Stimulated activated naive CD8-positive, alpha-beta T cell treated with anti-CD3 and anti-CD28 coated beads, Interleukin-15, Interleukin-2, amounts not matched to agents 100 ng/mL and 50 ng/mL, for 24 hours (primary cell): ENCODE measurements around the gene LINGO3.

ENCODE experiments used
- H3K27ac Mint-ChIP-seq: one replicate; pipeline ENCODE4 v1.8.0; 2021; ENCODE audit warnings: mild to moderate bottlenecking, mixed read lengths
- H3K27me3 Mint-ChIP-seq: one replicate; pipeline ENCODE4 v1.8.0; 2021; ENCODE audit warnings: mixed read lengths
- H3K36me3 Mint-ChIP-seq: one replicate; pipeline ENCODE4 v1.8.0; 2021; ENCODE audit warnings: low read depth, mixed read lengths
- H3K4me1 Mint-ChIP-seq: one replicate; pipeline ENCODE4 v1.8.0; 2021; ENCODE audit warnings: low read depth, mixed read lengths
- H3K4me3 Mint-ChIP-seq: one replicate; pipeline ENCODE4 v1.8.0; 2021; ENCODE audit warnings: mild to moderate bottlenecking, mixed read lengths
- H3K9me3 Mint-ChIP-seq: one replicate; pipeline ENCODE4 v1.8.0; 2021; ENCODE audit warnings: mixed read lengths

LINGO3 gene

DNA sequence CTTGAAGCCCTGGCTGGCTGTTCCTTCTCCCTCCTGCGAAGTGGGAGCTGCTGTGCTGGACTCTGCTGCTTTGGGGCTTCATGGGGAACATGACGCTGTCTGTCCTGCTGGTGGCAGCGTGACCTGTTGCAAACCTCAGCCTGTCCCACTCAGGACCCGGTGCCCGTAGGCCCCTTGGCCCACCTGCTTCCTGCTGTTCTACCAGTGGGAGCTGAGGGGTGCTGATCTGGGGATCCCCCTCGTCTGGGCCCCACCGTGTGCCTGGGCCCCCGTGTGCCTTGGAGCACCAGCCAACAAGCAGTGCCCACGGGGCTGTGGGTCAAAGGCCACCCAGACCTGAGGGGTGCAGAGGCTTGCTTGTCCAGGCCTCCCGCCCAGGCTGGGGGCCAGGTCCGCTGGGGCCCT, 25.9 kb upstream of the LINGO3 start:
- Mint-ChIP-seq H3K9me3 (peaks cover 9% of the 10 kb centered on the region), H3K4me3 (peak overlapping the region; percentile 43), H3K27me3 (no peaks in the 10 kb centered on the region), H3K27ac (peak overlapping the region; percentile 65), H3K36me3 (peaks cover 10% of the 10 kb centered on the region), H3K4me1 (peaks cover 56% of the 10 kb centered on the region)

DNA sequence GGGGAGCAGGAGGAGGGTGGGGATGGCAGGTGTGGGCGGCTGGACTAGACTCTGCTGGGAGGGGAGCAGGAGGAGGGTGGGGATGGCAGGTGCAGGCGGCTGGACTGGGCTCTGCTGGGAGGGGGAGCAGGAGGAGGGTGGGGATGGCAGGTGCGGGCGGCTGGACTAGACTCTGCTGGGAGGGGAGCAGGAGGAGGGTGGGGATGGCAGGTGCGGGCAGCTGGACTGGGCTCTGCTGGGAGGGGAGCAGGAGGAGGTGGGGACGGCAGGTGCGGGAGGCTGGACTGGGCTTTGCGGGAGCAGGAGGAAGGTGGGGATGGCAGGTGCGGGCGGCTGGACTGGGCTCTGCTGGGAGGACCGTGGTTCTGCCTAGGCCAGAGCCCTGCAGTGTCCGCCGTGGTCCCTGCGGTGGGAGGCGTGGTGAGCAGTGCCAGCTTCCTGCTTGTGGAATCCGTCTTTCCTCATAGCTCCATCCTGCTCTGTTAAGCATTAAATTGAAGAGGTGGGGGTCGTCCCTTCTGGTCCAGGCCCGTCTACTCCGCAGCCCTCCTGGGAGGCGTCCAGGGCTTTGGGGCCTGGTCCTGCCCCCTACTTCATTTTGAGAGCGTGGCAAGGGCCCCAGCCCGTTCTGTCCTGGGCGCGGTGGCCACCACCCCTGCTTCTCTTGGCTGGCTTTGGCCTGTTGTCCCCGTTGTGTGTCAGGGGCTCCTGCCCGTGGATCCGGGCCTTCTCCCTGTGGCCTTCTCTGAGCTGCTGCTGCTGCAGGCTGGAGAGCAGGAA, 25.3 kb upstream of the LINGO3 start:
- Mint-ChIP-seq H3K4me1 (peaks cover 59% of the 10 kb centered on the region), H3K27me3 (no peaks in the 10 kb centered on the region), H3K27ac (peak overlapping the region; percentile 65), H3K36me3 (peaks cover 13% of the 10 kb centered on the region), H3K9me3 (peaks cover 9% of the 10 kb centered on the region), H3K4me3 (peak overlapping the region; percentile 43)

DNA sequence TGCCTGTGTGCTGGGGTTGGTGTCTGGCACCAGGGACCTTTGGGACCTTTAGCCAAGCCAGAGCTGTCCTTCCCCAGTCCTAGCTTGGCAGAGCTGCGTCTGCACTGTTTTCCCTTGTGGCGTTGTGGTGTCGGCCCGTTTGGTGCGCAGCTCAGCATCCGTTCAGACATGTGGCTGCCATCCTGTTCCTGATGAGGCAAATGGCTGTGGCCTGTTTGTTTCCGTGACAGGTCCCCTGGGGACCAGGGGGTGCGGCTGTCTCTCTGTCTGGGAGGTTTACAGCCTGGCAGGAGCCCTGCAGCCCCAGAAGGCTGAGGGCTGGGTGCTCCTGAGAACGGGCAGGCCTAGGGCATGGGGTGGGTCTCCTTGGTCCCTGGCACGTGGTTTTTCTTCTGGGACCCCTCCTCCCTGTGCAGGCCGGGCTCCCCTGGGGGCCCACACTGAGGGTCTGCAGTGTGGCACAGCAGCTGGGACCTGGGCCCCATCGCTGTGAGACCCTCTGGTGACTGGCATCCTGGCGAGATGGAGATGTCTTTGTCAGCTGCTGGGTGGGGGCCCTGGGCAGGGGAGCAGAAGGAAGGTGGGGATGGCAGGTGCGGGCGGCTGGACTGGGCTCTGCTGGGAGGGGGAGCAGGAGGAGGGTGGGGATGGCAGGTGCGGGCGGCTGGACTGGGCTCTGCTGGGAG, 24.5 kb upstream of the LINGO3 start:
- peaks cover 64% of the 10 kb centered on the region for H3K4me1 Mint-ChIP-seq
- peak overlapping the region; percentile 90 for H3K27ac Mint-ChIP-seq
- H3K36me3 Mint-ChIP-seq: peaks cover 18% of the 10 kb centered on the region
- H3K27me3 Mint-ChIP-seq: no peaks in the 10 kb centered on the region
- peak overlapping the region; percentile 67 for H3K4me3 Mint-ChIP-seq
- peaks cover 9% of the 10 kb centered on the region for H3K9me3 Mint-ChIP-seq

DNA sequence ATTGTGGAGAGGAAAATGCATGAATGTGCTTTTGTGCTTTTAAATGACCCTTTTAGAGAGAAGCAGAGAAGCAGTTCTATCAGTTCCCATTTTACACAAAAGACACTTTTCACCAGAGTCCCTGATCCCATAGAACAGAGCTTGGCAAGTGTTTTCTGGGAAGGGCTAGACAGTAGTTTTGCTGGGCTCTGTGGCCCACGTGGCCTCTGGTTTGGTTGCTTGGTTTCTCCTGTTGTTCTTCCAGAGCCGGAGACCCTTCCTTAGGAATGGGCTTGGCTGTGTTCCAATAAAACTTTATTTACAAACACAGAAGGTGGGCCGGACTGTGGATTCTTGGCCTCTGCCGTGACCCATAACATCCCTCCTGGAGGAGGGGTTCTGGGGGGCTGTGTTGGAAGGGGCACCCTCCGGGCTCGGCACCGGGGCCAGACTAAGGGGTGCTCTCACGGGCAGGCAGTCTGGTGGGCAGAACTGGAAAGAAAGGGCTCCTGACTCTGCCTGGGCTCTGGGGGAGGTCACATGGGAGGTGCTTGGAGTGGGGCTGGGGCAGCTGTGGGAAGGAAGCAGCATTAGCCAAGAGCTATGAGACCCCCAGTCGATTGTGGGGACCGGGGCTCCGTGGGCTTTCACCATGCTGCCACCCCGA, 23.8 kb upstream of the LINGO3 start:
- peak overlapping the region; percentile 32 for H3K4me3 Mint-ChIP-seq
- H3K27ac Mint-ChIP-seq: peak overlapping the region; percentile 90
- peaks cover 22% of the 10 kb centered on the region for H3K36me3 Mint-ChIP-seq
- H3K27me3 Mint-ChIP-seq: no peaks in the 10 kb centered on the region
- peaks cover 9% of the 10 kb centered on the region for H3K9me3 Mint-ChIP-seq
- H3K4me1 Mint-ChIP-seq: peaks cover 71% of the 10 kb centered on the region

DNA sequence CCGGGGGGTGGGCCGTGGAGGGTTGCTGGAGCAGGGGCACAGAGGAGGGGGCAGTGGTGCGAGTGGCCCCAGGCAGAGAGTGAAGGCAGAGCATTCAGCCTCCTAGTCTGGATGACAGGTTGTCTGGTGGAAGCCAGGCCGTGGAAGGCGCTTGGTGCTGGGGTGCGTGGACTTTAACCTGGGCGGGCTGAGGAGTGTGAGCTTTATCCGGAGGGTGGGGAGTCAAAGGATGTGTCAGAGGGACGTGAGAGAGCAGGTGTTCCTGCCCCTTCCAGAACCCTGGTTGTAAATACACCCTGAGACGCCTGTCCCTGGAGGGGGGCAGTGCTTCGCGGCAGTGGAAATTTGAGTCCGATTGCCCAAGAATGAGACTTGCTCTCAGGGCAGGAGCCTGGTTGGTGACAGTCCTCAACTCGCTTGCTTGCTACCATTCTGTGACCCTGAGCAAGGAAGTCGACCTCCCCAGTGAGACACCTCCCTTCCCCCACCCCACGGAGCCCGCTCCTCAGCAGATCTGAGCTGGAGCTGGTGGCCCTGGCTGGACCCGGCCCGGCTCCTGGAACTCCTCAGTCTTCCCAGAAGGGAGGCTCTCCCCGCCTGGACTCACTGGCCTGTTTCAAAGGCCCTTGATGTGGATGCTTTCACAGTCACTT, 22.8 kb upstream of the LINGO3 start:
- H3K4me1 Mint-ChIP-seq: peaks cover 73% of the 10 kb centered on the region
- H3K27ac Mint-ChIP-seq: peak overlapping the region; percentile 90

DNA sequence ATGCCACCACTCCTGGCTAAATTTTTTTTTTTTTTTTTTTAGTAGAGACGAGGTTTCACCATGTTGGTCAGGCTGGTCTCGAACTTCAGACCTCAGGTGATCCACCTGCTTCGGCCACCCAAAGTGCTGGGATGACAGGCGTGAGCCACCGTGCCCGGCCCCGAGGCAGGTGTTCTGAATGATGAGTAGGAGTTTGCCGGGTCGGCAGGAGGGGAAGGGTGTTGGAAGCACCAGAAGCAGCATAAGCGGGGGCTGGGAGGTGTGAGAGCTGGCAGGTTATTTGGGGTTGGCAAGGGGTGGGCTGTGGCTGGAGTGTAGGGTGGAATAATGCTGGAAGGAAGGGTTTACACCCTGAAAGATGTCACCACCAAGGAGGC, 22.3 kb upstream of the LINGO3 start:
- Mint-ChIP-seq H3K9me3 (no peaks in the 10 kb centered on the region), H3K27ac (peak overlapping the region; percentile 21), H3K27me3 (no peaks in the 10 kb centered on the region), H3K4me3 (peak overlapping the region; percentile 5), H3K4me1 (peaks cover 76% of the 10 kb centered on the region), H3K36me3 (peaks cover 20% of the 10 kb centered on the region)

More for the DNA sequence above, 22.8 kb upstream of the LINGO3 start:
- Mint-ChIP-seq H3K4me3 (peak overlapping the region; percentile 5), H3K9me3 (peaks cover 2% of the 10 kb centered on the region), H3K27me3 (no peaks in the 10 kb centered on the region), H3K36me3 (peaks cover 22% of the 10 kb centered on the region)

DNA sequence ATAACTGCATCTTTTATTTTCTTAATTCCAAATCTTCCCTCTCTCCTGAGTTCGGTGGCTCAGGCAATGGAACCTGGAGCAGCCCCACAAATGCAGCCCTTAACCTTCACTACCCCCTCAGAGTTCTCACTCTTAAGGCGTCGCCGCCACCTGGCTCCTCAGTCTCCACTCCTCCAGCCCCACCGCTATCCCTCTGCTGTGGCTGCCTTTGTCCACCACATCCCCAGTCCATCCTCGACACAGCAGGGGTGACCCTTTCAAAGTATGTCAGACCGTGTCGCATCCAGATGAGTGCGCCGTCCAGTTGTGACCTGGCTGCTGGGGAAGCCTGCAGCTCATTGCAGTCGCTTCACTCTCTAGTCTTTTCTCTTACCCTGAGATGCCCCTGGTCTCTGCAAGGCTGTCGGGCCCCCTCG, 21.6 kb upstream of the LINGO3 start:
- H3K27me3 Mint-ChIP-seq: no peaks in the 10 kb centered on the region
- H3K36me3 Mint-ChIP-seq: peaks cover 24% of the 10 kb centered on the region
- H3K4me3 Mint-ChIP-seq: peak overlapping the region; percentile 100
- H3K4me1 Mint-ChIP-seq: peaks cover 81% of the 10 kb centered on the region
- H3K9me3 Mint-ChIP-seq: no peaks in the 10 kb centered on the region
- peak overlapping the region; percentile 90 for H3K27ac Mint-ChIP-seq

DNA sequence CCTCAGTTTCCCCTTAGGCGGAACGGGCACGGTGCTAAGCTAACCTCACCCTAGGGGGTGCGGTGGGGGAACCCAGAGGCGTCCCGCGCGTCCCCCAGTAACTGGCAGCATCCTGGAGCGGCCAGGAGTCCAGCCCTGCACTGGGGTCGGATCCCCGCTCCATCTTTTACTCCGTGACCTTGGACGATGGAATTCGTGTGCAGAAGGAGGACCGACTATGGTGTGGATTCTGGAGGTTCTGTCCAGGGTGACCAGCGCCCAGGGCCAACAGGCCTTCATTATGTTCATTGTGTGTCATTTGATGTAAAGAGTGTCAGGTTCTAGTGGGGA, 21.2 kb upstream of the LINGO3 start:
- H3K4me3 Mint-ChIP-seq: peak overlapping the region; percentile 100
- H3K27me3 Mint-ChIP-seq: no peaks in the 10 kb centered on the region
- peaks cover 25% of the 10 kb centered on the region for H3K36me3 Mint-ChIP-seq
- H3K27ac Mint-ChIP-seq: peak overlapping the region; percentile 90
- H3K4me1 Mint-ChIP-seq: peaks cover 85% of the 10 kb centered on the region
- H3K9me3 Mint-ChIP-seq: no peaks in the 10 kb centered on the region

DNA sequence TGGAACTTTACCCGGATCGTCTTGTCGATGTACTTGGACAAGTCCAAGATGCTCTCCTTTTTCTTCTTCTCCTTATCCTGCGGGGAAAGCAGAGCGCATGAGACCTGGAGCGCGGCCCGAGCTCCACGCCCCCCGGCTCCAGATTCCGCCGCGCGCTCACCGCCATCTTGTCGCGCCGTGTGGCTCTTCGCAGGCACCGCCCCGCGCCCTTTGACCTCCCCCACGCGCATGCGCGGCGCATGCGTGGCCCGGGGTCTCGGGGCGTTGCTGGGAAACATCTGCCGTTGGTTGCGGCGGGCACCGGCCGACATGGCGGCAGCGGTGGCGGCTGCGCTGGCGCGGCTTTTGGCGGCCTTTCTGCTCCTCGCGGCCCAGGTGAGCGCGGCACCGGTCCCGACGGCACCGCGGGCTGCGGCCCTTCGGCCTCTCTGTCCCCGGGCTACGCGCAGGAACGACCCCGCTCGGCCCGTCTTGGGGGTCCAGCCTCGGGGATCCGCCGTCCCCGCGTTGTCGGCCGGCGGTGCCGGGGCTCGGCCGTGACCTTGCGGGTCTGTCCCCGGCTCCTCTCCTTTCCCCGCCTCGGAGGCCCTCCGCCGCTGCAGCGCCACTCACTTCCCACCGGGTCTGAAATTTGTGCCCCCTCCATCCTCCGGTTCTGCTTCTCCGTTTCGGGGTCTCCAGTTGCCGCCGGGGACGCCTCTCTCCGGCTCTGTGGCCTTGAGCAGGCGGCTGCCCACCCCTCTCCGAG, 20.6 kb upstream of the LINGO3 start, which contains the start of the genes LSM7 and SPPL2B:
Gene LSM7, minus strand, starts transcription at position 186 of the 748 bp plus-strand sequence. Its CDS starts 20 bp downstream, at position 166.
Gene SPPL2B, plus strand, starts transcription at position 284 of the 748 bp plus-strand sequence. Its CDS starts 26 bp downstream, at position 310.
- Mint-ChIP-seq H3K9me3 (no peaks in the 10 kb centered on the region), H3K4me1 (peaks cover 80% of the 10 kb centered on the region), H3K36me3 (peaks cover 25% of the 10 kb centered on the region), H3K27ac (peak within 1 kb of the TSS; percentile 100), H3K27me3 (no peaks in the 10 kb centered on the region), H3K4me3 (peak within 1 kb of the TSS; percentile 100)

DNA sequence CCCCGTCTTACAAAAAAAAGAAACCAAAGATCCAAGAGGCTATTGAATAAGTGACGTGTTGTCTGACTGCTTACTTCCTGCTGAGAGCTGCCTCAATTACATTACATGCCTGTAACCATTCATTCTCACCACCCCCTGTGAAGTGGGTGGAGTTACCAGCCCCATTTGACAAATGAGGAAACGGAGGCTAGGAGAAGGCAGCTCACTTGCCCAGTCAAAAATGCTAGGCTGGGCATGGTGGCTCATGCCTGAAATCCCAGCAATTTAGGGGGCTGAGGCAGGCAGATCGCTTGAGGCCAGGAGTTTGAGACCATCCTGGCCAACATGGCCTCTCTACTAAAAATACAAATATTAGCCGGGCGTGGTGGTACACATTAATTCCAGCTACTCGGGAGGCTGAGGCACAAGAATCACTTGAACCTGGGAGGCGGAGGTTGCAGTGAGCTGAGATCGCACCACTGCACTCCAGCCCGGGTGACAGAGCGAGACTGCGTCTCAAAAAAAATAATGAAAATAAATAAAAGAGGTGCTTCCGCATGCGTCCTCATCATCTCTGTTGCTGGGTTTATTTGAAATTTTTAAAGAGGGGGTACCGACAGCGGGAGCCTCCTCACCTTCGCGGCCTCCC, 19.9 kb upstream of the LINGO3 start:
- peaks cover 76% of the 10 kb centered on the region for H3K4me1 Mint-ChIP-seq
- H3K27ac Mint-ChIP-seq: peak overlapping the region; percentile 100
- H3K4me3 Mint-ChIP-seq: peak overlapping the region; percentile 100
- H3K36me3 Mint-ChIP-seq: peaks cover 25% of the 10 kb centered on the region
- no peaks in the 10 kb centered on the region for H3K27me3 Mint-ChIP-seq
- H3K9me3 Mint-ChIP-seq: no peaks in the 10 kb centered on the region

DNA sequence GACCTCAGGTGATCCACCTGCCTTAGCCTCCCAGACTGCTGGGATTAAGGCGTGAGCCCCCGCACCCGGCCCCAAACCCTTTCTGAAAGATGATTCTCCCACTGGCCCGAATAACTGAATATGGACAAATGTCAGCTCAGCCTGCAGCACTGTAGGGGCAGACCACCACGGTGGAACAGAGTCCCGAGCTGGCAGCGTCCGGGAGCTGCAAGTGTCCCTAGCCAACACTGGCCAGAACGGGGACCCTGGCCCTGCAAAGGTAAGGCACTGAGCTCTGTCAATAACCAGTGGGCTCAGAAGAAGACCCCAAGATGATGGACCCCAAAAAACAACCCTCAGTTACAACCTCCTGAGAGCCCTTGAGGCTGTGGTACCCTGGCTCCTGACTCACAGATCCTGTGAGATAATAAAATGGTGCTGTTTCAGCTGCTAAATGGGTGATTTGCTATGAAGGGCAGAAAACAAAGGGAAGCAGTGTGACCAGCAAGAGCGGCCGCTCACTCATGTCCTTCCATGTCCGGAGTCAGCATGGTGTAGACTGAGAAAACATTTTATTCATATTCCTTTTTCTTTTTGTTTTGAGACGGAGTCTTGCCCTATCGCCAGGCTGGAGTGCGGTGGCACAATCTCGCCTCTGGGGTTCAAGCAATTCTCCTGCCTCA, 18.9 kb upstream of the LINGO3 start:
- Mint-ChIP-seq H3K4me1 (peaks cover 67% of the 10 kb centered on the region), H3K4me3 (peak overlapping the region; percentile 100), H3K27ac (peak overlapping the region; percentile 100), H3K9me3 (no peaks in the 10 kb centered on the region), H3K27me3 (no peaks in the 10 kb centered on the region), H3K36me3 (peaks cover 25% of the 10 kb centered on the region)

DNA sequence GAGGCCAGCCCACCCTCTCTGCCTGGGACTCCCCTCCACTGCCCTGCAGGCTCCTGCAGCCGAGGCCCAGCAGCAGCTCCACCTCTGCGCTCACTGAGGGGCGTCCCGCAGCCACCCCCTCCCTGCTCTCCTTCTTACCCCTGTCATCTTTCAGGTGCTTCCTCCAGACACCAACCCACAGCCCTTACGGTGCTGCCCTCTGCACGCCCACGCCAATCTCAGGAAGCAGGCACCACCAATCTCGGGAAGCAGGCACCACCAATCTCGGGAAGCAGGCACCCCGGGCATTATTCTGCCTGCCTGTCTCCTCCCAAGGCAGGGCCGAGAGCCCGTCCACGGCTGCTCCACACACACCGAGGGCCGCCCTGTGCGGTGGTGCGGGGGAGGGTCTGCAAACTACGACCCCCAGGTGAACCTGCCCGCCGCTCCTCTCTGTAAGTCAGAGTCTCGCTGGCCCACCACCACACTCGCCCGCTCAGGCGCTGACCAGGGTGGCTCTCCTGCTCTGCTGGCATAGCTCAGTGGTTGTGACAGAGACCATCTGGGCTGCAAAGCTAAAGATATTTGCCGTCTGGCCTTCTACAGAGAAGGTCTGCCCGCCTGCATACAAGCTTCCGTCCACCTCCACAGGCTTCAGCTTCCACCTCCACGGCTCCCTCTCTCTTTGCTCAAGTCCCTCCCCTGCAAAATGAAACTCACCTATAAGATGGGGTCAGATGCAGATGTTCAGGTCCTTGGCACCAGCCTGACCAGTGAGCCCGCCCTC, 17.5 kb upstream of the LINGO3 start:
- H3K4me1 Mint-ChIP-seq: peaks cover 53% of the 10 kb centered on the region
- peak overlapping the region; percentile 1 for H3K27ac Mint-ChIP-seq

More for the DNA sequence above, 17.5 kb upstream of the LINGO3 start:
- Mint-ChIP-seq H3K36me3 (peaks cover 25% of the 10 kb centered on the region), H3K27me3 (no peaks in the 10 kb centered on the region), H3K4me3 (peak overlapping the region; percentile 51), H3K9me3 (no peaks in the 10 kb centered on the region)
